Midbrain (tissue), 1 donor: ENCODE measurements around the gene CDH23.

Experiments
- DNase-seq: peaks from one replicate; lab custom pipeline; 2025; lab: John Stamatoyannopoulos, UW

The CDH23 gene

GRCh38 chr10:71467161-71467560 lies 70.4 kb downstream of the CDH23 start:
- DNase-seq, result no peak

- no peak for DNase-seq
Measured at GRCh38 chr10:71467569-71468362, 71.0 kb downstream of the CDH23 start.

DNA sequence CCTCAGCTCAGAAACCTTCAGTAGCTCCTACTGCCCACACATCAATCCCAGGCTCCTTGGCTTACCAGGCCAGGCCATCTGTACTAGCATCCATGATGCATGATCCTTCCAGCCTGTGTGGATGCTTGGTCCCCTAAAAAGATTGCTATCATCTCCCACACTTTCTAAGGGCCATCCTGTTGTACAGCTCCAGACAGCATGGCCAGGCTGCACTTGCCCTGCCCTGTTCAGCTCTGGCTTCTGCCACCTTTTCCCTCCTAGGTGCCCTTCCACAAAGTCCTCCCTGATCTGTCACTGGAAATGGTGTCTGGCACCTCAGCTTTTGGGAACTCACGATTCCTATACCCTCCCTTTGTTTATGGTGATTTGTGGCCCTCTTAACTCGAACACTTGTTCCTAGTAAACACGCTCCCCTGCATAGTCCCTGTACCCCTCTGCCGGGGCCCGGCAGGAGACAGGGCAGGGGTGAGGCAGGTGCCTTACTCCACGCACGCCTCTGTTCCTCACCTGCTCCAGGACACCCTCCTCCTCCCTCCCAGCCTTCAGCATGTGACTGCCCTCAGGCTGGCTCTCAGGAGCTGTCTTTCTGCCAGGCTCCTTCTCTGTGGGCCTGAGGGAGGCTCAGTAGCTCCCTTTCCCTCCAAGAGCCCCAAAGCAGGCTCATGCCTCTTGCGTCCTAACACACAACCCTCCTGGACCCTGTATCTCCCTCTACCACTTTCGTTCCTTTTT lies 71.8 kb downstream of the CDH23 start:
- no peak for DNase-seq

GRCh38 chr10:71471006-71471405 lies 74.3 kb downstream of the CDH23 start:
- no peak for DNase-seq

GRCh38 chr10:71471957-71472365 lies 75.2 kb downstream of the CDH23 start:
- DNase-seq, result no peak

DNA sequence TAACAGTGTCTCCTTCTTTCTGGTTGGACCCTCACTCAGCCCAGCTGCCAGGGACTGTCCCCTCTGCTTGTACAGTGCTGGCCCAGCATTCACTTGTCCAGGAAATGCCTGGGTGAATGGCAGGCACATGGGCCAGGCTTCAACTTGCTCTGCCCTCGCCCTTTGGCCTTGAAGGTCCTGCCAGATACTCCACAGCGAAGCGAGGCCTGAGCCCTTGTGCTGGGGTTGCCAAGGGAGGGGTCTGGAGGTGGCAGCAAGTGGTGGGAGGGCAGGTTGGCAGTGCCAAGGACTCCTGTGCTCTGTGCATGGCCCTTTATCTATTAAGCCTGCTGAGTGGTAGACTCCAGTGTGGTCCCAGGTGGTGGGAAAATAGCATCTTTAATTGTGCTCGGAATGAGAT lies 75.7 kb downstream of the CDH23 start:
- DNase-seq, result no peak

- DNase-seq, result no peak
Measured at GRCh38 chr10:71472912-71473311, 76.2 kb downstream of the CDH23 start.

GRCh38 chr10:71473671-71474599 lies 77.2 kb downstream of the CDH23 start:
- no peak for DNase-seq

DNA sequence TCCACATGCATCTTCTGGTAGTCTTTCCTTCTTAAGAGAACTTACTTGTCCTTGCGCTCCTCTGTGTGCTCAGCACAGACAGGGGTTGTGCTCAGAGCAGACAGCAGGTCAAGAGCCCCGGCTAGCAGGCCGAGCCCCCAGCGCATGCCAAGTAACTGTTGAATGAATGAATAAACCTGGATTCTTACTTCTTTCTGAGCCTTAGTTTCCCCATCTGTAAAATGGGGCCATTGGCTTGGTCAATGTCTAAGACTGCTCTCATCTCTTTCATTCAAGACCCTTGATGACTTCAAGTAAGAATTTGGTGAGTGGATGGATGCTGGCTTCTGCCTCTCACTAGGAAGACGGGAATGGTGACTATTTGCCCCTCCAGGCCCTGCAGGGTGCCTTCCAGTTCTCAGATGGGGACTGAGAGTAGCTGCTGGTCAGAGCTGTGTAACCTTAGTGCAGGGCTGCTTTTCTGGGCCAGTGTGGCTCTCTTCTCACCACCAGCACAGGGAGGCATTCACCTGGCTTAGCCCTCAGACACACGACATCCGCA lies 78.1 kb downstream of the CDH23 start:
- DNase-seq, result no peak

GRCh38 chr10:71475243-71475871 lies 78.6 kb downstream of the CDH23 start:
- DNase-seq, result no peak

- DNase-seq, result no peak
Measured at GRCh38 chr10:71476228-71477011, 79.7 kb downstream of the CDH23 start.

DNA sequence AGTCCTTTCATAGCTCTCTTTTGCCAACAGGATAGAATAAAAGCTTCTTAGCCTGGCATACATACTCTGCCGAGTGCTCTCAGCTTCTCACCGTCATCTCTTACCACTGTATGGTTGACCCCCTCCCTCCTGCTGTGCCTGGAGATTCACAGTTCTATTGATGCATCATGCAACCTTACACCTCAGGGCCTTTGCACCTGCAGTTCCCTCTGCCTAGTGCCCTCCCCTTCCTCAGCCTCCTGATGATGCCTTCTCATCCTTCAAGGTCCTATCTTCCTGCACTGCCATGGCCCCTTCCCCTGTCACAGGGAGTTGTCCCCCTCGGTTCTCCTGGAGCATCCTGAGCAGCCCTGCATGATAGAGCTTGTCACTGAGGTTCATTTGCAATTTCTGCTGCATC lies 81.5 kb downstream of the CDH23 start:
- DNase-seq, result no peak

DNA sequence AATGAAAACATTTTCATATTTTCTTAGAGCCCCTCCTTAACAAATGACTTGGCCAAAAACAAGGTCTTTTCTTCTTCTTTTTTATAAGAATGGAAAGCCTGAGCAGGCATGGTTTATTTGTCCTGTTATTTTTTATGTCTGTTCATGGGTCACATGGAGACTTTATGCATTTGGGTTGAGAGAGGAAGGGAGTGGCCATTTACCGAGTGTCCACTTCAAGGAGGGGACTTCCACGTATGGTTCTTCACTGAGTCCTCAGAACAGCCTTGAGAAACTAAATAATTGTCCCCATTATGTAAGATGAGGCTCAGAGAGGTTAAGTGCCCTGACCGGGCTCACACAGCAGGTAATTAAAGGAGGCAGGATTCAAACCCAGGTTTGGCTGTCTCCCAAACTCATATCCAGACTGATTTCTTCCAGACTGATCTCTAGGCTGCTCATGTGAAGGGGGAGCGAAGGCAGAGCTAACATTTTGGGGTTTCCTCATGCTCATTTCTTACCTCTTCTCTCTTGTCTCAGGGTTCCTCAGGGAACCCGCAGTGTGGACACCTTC lies 82.2 kb downstream of the CDH23 start:
- DNase-seq, result no peak

GRCh38 chr10:71479831-71480230 lies 83.1 kb downstream of the CDH23 start:
- no peak for DNase-seq

- no peak for DNase-seq
Measured at GRCh38 chr10:71480662-71481061, 83.9 kb downstream of the CDH23 start.

GRCh38 chr10:71481746-71482410 lies 85.2 kb downstream of the CDH23 start:
- DNase-seq, result no peak

- no peak for DNase-seq
Measured at GRCh38 chr10:71482620-71483019, 85.9 kb downstream of the CDH23 start.

DNA sequence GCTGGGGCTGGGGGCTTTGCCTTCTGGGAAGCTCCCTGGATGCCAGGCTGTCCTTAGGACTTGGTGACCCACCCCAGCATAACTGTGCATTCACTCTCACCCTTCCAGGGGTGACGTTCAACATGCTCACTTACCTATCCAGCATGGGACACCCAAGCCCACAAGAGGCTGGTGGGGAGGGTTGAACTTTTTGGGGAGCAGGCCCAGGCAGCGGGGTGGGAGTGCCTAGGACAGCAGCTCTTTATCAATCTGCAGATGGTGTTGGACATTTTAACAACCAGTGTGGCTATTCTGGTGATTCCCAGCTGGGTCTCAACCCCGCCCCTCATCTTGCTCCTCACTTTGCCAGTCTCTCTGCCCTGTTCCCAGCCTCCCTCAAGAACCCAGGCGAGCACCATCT lies 86.4 kb downstream of the CDH23 start:
- DNase-seq, result no peak

GRCh38 chr10:71483885-71484751 lies 87.4 kb downstream of the CDH23 start:
- no peak for DNase-seq
